Measurements from ENCODE around the gene HADHB. TPM values are rescaled to one million over a fixed set of nuclear protein-coding genes. Genes with fewer than 3 reads are reported as not detected.
"Not testable (repeated sequence)": the region's sequence is repeated elsewhere in the genome, so short reads cannot be mapped to it uniquely, and the experiment has no call there.

The HADHB gene
- total RNA-seq, 1 donor from 2014 or later, result 104 TPM

- no peak for ATAC-seq
Measured at GRCh38 chr2:26330604-26331003, 85.9 kb downstream of the HADHB start.

GRCh38 chr2:26331321-26331720, 86.6 kb downstream of the HADHB start:
- not testable (repeated sequence) for ATAC-seq

DNA sequence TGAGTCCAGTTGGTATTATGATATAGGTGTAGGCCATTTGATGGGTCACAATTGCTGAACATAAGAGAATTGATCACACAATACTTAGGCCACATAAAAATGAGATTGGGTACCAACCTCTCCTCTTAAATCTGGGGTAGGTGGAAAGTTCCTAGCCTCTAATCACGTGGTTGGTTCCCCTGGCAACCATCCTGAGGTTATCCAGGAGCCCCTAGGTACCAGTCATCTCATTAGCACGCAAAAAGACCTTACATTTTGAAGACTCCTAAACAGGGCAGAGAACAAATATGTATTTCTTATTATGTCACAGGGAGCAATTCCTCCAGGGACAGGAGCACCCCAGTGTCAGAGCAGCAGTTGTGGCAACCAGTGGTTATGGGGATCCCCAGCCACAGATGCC, 88.6 kb downstream of the HADHB start:
- ATAC-seq, result no peak

- no peak for ATAC-seq
Measured at GRCh38 chr2:26335231-26335630, 90.5 kb downstream of the HADHB start.

GRCh38 chr2:26336719-26337118, 92.0 kb downstream of the HADHB start:
- no peak for ATAC-seq

- no peak for ATAC-seq
Measured at GRCh38 chr2:26337298-26337697, 92.6 kb downstream of the HADHB start.

Other genes starting within 250 kb of the HADHB start
- gene RAB10, start 210.9 kb upstream of the HADHB start, total RNA-seq, result 455 TPM
- 0.68 TPM for gene GAREM2, start 71.9 kb upstream of the HADHB start, total RNA-seq
- 109 TPM for gene HADHA, start 307 bp upstream of the HADHB start, total RNA-seq
- gene SELENOI, start 101.2 kb downstream of the HADHB start, total RNA-seq, result 32.1 TPM
- gene ADGRF3, start 101.8 kb downstream of the HADHB start, total RNA-seq, result 0.04 TPM
- not detected for gene DRC1, start 157.0 kb downstream of the HADHB start, total RNA-seq
- gene OTOF, start 233.2 kb downstream of the HADHB start, total RNA-seq, result not detected

Measured in esophagus mucosa (tissue), 1 donor.